ENCODE results near the gene OR2H1.

The OR2H1 gene

GRCh38 chr6:29510202-29510601, 53.2 kb downstream of the OR2H1 start:
- DNase-seq (ENCODE audit: low read depth in 2 of 2), result no peak

DNA sequence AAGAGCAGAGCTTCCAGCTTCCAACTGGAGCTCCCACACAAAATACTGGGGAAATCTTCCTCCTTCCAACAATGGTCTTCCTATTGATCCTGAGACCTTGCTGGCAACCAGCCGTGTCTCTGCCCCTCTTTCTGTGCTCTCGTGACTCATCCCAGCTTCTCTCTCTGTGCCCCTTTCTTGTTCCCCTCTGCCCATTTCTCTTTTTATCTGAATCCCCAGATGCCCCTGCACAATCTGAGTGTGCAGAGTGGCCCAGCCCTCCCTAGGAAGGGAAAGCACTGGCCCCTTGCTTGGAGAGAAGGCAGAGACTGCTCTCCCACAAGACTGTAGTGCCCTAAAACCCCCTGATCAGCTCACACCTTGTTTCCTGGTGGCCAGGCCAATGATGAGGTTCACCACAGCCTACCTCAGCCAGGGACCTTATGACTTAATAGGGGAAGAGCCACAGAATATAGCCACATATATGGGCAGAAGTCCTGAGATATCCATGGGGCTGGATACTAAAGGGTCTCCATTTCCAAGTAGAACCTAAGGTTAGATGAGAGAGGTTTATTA, 53.9 kb downstream of the OR2H1 start:
- DNase-seq (ENCODE audit: low read depth in 2 of 2), result no peak

Data from stimulated activated CD8-positive, alpha-beta memory T cell treated with anti-CD3 and anti-CD28 coated beads, Interleukin-15, amount 100 ng/mL, for 48 hours (primary cell).